ENCODE measurements around the gene FFAR1.
"Not testable (repeated sequence)": the region's sequence is repeated elsewhere in the genome, so short reads cannot be mapped to it uniquely, and the experiment has no call there.

The FFAR1 gene

DNA sequence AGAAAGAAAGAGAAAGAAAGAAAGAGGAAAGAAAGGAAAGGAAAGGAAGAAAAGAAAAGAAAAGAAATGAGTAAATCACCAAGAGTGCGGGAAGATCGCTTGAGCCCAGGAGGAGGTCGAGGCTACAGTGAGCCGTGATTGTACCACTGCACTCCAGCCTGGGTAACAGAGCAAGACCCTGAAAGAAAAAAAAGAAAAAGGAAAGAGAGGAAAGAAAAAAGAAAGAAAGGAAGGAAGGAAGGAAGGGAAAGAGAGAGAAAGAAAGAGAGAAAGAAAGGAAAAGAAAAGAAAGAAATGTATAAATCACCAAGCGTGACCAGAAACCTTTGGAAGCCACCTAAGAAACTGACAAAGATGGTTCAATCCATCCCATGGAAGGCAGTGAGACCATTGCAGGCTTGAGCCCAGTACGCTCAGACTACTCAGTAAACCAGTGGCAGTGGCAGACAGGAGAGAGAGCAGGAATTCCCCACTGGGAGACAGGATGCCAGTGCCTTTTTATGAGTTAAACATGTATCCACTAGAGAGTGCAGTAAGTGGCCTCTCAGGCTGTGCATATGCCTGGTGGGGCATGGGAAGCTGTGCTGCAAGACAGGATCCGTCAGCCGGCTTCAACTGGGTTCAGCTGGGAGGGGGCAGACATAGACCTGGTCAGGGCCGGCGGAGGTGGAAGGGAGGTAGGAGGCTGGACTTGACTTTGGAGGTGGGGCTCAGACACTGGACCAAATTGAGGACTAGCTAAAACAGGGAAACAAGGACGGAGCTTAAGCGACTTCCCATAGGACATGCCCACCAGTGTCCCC, 28.0 kb downstream of the FFAR1 start:
- Histone ChIP-seq H3K4me1 (no peaks in the 10 kb centered on the region; the same call in 1 of the 2 replicates), H3K4me3 (ENCODE audit: low read depth, low read length) (no peak overlapping the region), H3K27me3 (no peaks in the 10 kb centered on the region), H3K36me3 (no peaks in the 10 kb centered on the region), H3K9me3 (no peaks in the 10 kb centered on the region)
- TF ChIP-seq CTCF (IDR thresholded peaks at IDR 0.05; ENCODE audit: low read depth, low read length), result no peak
- DNase-seq, result no peak

GRCh38 chr19:35377656-35378055, 30.0 kb downstream of the FFAR1 start:
- H3K27me3 ChIP-seq, result no peaks in the 10 kb centered on the region
- no peak for TF ChIP-seq CTCF (IDR thresholded peaks at IDR 0.05; ENCODE audit: low read depth, low read length)
- H3K4me3 ChIP-seq (ENCODE audit: low read depth, low read length), result no peak overlapping the region
- no peak for DNase-seq
- no peaks in the 10 kb centered on the region; the same call in 1 of the 2 replicates for H3K9me3 ChIP-seq
- H3K4me1 ChIP-seq, result no peaks in the 10 kb centered on the region; the same call in 1 of the 2 replicates
- H3K36me3 ChIP-seq, result no peaks in the 10 kb centered on the region

- DNase-seq, result no peak
- Histone ChIP-seq H3K4me3 (ENCODE audit: low read depth, low read length) (no peak overlapping the region), H3K9me3 (no peaks in the 10 kb centered on the region; the same call in 1 of the 2 replicates), H3K27me3 (no peaks in the 10 kb centered on the region), H3K4me1 (no peaks in the 10 kb centered on the region; the same call in 1 of the 2 replicates), H3K36me3 (no peaks in the 10 kb centered on the region)
- TF ChIP-seq CTCF (IDR thresholded peaks at IDR 0.05; ENCODE audit: low read depth, low read length), result no peak
Observed at GRCh38 chr19:35378356-35378755, 30.7 kb downstream of the FFAR1 start.

DNA sequence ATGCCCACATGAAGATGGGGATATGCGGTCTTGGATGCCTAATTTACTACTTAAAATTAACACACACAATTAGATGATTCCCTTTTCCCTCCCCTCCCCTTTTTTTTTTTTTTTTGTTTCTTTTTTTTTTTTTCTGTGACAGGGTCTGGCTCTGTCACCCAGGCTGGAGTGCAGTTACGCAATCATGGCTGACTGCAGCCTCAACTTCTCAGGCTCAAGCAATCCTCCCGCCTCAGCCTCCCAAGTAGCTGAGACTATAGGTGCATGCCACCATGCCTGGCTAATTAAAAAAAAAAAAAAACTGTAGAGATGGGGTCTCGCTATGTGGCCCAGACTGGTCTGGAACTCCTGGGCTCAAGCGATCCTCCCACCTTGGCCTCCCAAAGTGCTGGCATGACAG, 31.8 kb downstream of the FFAR1 start:
- not testable (repeated sequence) for H3K9me3 ChIP-seq; H3K4me1 ChIP-seq; DNase-seq; H3K27me3 ChIP-seq; H3K4me3 ChIP-seq (ENCODE audit: low read depth, low read length); H3K36me3 ChIP-seq

GRCh38 chr19:35379992-35380391, 32.3 kb downstream of the FFAR1 start:
- no peaks in the 10 kb centered on the region for H3K27me3 ChIP-seq
- H3K9me3 ChIP-seq, result no peaks in the 10 kb centered on the region; the same call in 1 of the 2 replicates
- no peaks in the 10 kb centered on the region for H3K36me3 ChIP-seq
- H3K4me1 ChIP-seq, result no peaks in the 10 kb centered on the region; the same call in 1 of the 2 replicates
- no peak overlapping the region for H3K4me3 ChIP-seq (ENCODE audit: low read depth, low read length)
- no peak for DNase-seq
- no peak for TF ChIP-seq CTCF (IDR thresholded peaks at IDR 0.05; ENCODE audit: low read depth, low read length)

- Histone ChIP-seq H3K9me3 (peaks cover under 1% of the 10 kb centered on the region; the same call in 1 of the 2 replicates), H3K4me1 (no peaks in the 10 kb centered on the region; the same call in 1 of the 2 replicates), H3K36me3 (no peaks in the 10 kb centered on the region), H3K27me3 (no peaks in the 10 kb centered on the region), H3K4me3 (ENCODE audit: low read depth, low read length) (no peak overlapping the region)
- no peak for TF ChIP-seq CTCF (IDR thresholded peaks at IDR 0.05; ENCODE audit: low read depth, low read length)
- no peak for DNase-seq
Observed at GRCh38 chr19:35380450-35381124, 32.9 kb downstream of the FFAR1 start.
